Activated CD4-positive, alpha-beta T cell treated with anti-CD3 and anti-CD28 coated beads, Interleukin-2, Interleukin-4, amounts not matched to agents 100 ng/mL and 50 ng/mL, durations not matched to agents 16 hours and 8 hours (primary cell): ENCODE measurements around the gene NDRG4.
A peak's percentile ranks its signal among the peaks of the same experiment; 100 is the strongest.

Experiments used
- DNase-seq: peaks from one replicate; pipeline ENCODE4 v3.0.0-alpha.2; 2020; ENCODE audit warnings: low spot score

The NDRG4 gene

GRCh38 chr16:58499615-58500351 lies at the start of gene NDRG4:
Gene NDRG4, plus strand, starts transcription at chr16:58500143. Its CDS starts 106 bp downstream, at chr16:58500249.
- DNase-seq = peak; percentile 46

GRCh38 chr16:58450590-58450989 lies 49.4 kb upstream of the NDRG4 start:
- no peak for DNase-seq

GRCh38 chr16:58451265-58451689 lies 48.7 kb upstream of the NDRG4 start:
- DNase-seq = no peak

- DNase-seq = no peak
These were observed 48.0 kb upstream of the NDRG4 start for GRCh38 chr16:58451945-58452401.

GRCh38 chr16:58452640-58453039 lies 47.3 kb upstream of the NDRG4 start:
- no peak for DNase-seq

- no peak for DNase-seq
These were observed 45.8 kb upstream of the NDRG4 start for GRCh38 chr16:58454178-58454577.

- no peak for DNase-seq
These were observed 45.1 kb upstream of the NDRG4 start for GRCh38 chr16:58454856-58455255.

GRCh38 chr16:58455750-58456149 lies 44.2 kb upstream of the NDRG4 start:
- no peak for DNase-seq

GRCh38 chr16:58456193-58456592 lies 43.8 kb upstream of the NDRG4 start:
- no peak for DNase-seq

- peak; percentile 9 for DNase-seq
These were observed 41.2 kb upstream of the NDRG4 start for GRCh38 chr16:58458606-58459343.

- DNase-seq = peak; percentile 66
These were observed 40.4 kb upstream of the NDRG4 start for GRCh38 chr16:58459344-58460218.

GRCh38 chr16:58460219-58460610 lies 39.7 kb upstream of the NDRG4 start:
- DNase-seq = no peak

GRCh38 chr16:58461056-58461455 lies 38.9 kb upstream of the NDRG4 start:
- DNase-seq = no peak

- no peak for DNase-seq
These were observed 38.3 kb upstream of the NDRG4 start for GRCh38 chr16:58461640-58462039.

GRCh38 chr16:58462089-58462488 lies 37.9 kb upstream of the NDRG4 start:
- DNase-seq = no peak

GRCh38 chr16:58462499-58462996 lies 37.4 kb upstream of the NDRG4 start:
- no peak for DNase-seq

GRCh38 chr16:58462997-58463941 lies 36.7 kb upstream of the NDRG4 start:
- no peak for DNase-seq

- no peak for DNase-seq
These were observed 35.7 kb upstream of the NDRG4 start for GRCh38 chr16:58464047-58464915.

GRCh38 chr16:58464916-58465731 lies 34.8 kb upstream of the NDRG4 start:
- DNase-seq = no peak
